Caki2 (cell line): Measurements from ENCODE around the gene HS6ST3. TPM values are rescaled to one million over a fixed set of nuclear protein-coding genes. Genes with fewer than 3 reads are reported as not detected.

Source experiments
- DNase-seq: peaks from one replicate; pipeline ENCODE4 v3.0.0-alpha.2; 2015; ENCODE audit warnings: low read depth
- in situ Hi-C: cut with HindIII; loops from 2 replicates; pipeline ENCODE4 v1.10.0; 2016; ENCODE audit warnings: low sequenced_read_pairs, low pct_unique_long_range_greater_than_20kb, mixed read lengths
- total RNA-seq: library from RNA; depleted of rRNA; stranded (reverse); fragments of >200 nt; shearing (Covaris generic); gene quantifications from 2 replicates; pipeline ENCODE4 v1.2.3, GENCODE V29; 2014; ENCODE audit warnings: low replicate concordance

Gene HS6ST3
- total RNA-seq, 1 experiment from 2014 or later = 7.5 TPM

GRCh38 chr13:96552559-96552958 is 462.7 kb downstream of the HS6ST3 start:
- DNase-seq = no peak

GRCh38 chr13:96553796-96554195 is 463.9 kb downstream of the HS6ST3 start:
- in situ Hi-C loops = no loop called here

More at GRCh38 chr13:96552559-96552958, 462.7 kb downstream of the HS6ST3 start:
- in situ Hi-C loops = no loop called here

GRCh38 chr13:96573563-96573962 is 483.7 kb downstream of the HS6ST3 start:
- in situ Hi-C loops = no loop called here
- no peak for DNase-seq

More at GRCh38 chr13:96553796-96554195, 463.9 kb downstream of the HS6ST3 start:
- no peak for DNase-seq

GRCh38 chr13:96575423-96576320 is 485.8 kb downstream of the HS6ST3 start:
- no peak for DNase-seq
- in situ Hi-C loops = no loop called here

- DNase-seq = no peak
- in situ Hi-C loops = no loop called here
Observed at GRCh38 chr13:96581741-96582140, 491.8 kb downstream of the HS6ST3 start.

- no peak for DNase-seq
- in situ Hi-C loops = no loop called here
Observed at GRCh38 chr13:96615252-96615651, 525.3 kb downstream of the HS6ST3 start.

GRCh38 chr13:96617528-96617927 is 527.6 kb downstream of the HS6ST3 start:
- DNase-seq = no peak
- in situ Hi-C loops = no loop called here

GRCh38 chr13:96621634-96622183 is 531.8 kb downstream of the HS6ST3 start:
- in situ Hi-C loops = no loop called here
- DNase-seq = no peak

- DNase-seq = no peak
- in situ Hi-C loops = no loop called here
Observed at GRCh38 chr13:96629331-96629730, 539.4 kb downstream of the HS6ST3 start.

- no peak for DNase-seq
- in situ Hi-C loops = no loop called here
Observed at GRCh38 chr13:96632536-96633320, 542.8 kb downstream of the HS6ST3 start.

- DNase-seq = no peak
- in situ Hi-C loops = no loop called here
Observed at GRCh38 chr13:96636001-96636709, 546.2 kb downstream of the HS6ST3 start.

GRCh38 chr13:96637039-96637438 is 547.1 kb downstream of the HS6ST3 start:
- in situ Hi-C loops = no loop called here
- DNase-seq = no peak

- in situ Hi-C loops = no loop called here
Observed at GRCh38 chr13:96646101-96646500, 556.2 kb downstream of the HS6ST3 start.

GRCh38 chr13:96646515-96647211 is 556.8 kb downstream of the HS6ST3 start:
- in situ Hi-C loops = no loop called here
- no peak for DNase-seq

More at GRCh38 chr13:96646101-96646500, 556.2 kb downstream of the HS6ST3 start:
- DNase-seq = no peak

- DNase-seq = peak; percentile 63
- in situ Hi-C loops = no loop called here
Observed at GRCh38 chr13:96650301-96650886, 560.5 kb downstream of the HS6ST3 start.

- in situ Hi-C loops = no loop called here
- no peak for DNase-seq
Observed at GRCh38 chr13:96651598-96651997, 561.7 kb downstream of the HS6ST3 start.

- in situ Hi-C loops = no loop called here
- DNase-seq = no peak
Observed at GRCh38 chr13:96652506-96652905, 562.6 kb downstream of the HS6ST3 start.
